ENCODE data around the gene FNIP1.
"Not testable (repeated sequence)": the region's sequence is repeated elsewhere in the genome, so short reads cannot be mapped to it uniquely, and the experiment has no call there.

Gene FNIP1

GRCh38 chr5:131787736-131788135 lies 9.1 kb downstream of the FNIP1 start:
- in situ Hi-C loops (cut with MboI; ENCODE audit: low sequenced_read_pairs) = no loop called here

DNA sequence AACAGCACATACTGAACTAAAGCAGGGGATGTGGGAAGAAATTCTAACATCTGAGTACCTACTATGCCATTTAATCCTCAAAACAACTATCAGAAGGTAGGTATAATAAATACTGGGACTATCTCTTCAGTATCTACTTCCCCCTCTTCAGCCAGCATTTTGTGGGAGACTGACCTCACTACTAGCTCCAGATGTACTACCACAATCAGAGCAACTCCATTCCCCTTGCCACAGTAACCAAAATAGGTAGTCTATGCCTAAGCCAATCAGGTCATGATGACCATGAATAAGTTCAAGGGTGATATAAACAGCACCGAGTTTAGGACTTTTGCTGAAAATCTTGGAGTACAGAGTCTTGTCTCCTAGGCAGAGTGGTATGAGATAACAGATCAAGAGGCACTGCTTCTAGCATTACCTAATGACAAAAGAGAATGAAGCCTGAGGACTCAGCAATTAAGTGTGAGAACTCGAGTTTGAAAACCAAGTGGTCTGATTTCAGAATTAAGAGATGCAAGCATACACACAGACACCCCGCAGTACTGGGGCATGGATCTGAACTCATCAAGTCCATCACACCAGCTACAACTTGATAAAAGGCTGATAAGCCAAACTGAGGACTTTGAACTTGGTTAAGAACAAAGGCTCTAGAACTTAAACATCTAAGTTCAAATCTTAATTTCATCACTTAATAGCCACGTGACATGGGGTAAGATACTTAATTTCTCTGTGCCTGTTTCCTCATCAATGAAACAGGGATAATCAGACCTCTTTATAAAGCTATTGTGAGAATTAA lies 9.7 kb downstream of the FNIP1 start:
- in situ Hi-C loops (cut with MboI; ENCODE audit: low sequenced_read_pairs) = no loop called here

GRCh38 chr5:131786036-131786435 lies 10.8 kb downstream of the FNIP1 start:
- in situ Hi-C loops (cut with MboI; ENCODE audit: low sequenced_read_pairs) = no loop called here

DNA sequence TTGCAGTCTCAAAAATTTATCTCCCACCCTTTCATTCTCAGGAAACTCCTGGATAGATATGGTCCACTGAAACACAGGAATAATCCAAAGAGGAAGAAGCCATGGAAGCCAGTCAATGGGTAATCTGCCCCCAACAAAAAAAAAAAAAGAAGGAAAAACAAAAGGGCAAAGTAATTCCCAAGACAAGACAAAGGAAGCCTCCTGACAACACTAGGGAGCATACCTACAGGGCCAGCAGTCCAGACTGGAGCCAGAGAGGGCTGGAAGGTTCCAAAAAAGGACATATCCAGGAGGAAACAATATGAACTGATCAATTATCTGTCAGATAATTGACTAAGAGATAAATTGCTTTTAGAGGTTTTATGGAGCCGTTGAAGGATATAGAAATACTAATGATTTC lies 12.9 kb downstream of the FNIP1 start:
- in situ Hi-C loops (cut with MboI; ENCODE audit: low sequenced_read_pairs) = no loop called here

DNA sequence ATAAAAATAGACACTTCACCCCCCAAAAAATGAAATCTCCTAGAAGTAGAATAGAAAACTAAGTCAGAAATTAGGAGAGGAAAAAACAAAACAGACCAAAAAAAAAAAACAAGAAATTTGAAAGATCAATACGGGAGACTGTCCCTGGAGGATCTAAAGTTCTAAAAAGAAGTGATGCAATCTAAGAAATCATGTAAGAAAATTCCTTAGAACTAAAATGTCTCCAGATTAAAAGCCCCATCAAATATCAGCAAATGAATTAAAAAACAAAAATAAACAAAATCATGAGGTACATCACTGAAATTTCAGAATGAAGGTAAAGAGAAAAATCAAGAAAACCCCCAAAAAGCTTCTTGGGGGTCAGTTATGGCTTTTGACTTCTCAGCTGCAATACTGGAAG lies 13.5 kb downstream of the FNIP1 start:
- in situ Hi-C loops (cut with MboI; ENCODE audit: low sequenced_read_pairs) = no loop called here

- in situ Hi-C loops (cut with MboI; ENCODE audit: low sequenced_read_pairs) = no loop called here
These were observed 14.1 kb downstream of the FNIP1 start for GRCh38 chr5:131782717-131783116.

DNA sequence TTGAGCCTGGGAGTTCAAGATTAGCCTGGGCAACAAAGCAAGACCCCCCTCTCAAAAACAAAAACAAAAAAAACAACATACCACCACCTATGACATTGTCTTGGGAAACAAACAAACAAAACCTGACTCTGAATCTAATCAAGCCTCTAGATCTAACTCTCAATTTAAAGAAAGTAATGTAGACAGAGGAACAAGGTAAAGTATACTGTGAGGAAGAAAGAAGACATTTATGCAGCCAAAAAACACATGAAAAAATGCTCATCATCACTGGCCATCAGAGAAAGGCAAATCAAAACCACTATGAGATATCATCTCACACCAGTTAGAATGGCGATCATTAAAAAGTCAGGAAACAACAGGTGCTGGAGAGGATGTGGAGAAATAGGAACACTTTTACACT lies 18.7 kb downstream of the FNIP1 start:
- in situ Hi-C loops (cut with MboI; ENCODE audit: low sequenced_read_pairs) = not testable (repeated sequence)

- in situ Hi-C loops (cut with MboI; ENCODE audit: low sequenced_read_pairs) = no loop called here
These were observed 20.4 kb downstream of the FNIP1 start for GRCh38 chr5:131776450-131776849.

GRCh38 chr5:131774652-131775367 lies 22.0 kb downstream of the FNIP1 start:
- in situ Hi-C loops (cut with MboI; ENCODE audit: low sequenced_read_pairs) = no loop called here

- in situ Hi-C loops (cut with MboI; ENCODE audit: low sequenced_read_pairs) = no loop called here
These were observed 23.0 kb downstream of the FNIP1 start for GRCh38 chr5:131773805-131774204.

GRCh38 chr5:131771692-131772091 lies 25.1 kb downstream of the FNIP1 start:
- in situ Hi-C loops (cut with MboI; ENCODE audit: low sequenced_read_pairs) = no loop called here

GRCh38 chr5:131769961-131770360 lies 26.9 kb downstream of the FNIP1 start:
- in situ Hi-C loops (cut with MboI; ENCODE audit: low sequenced_read_pairs) = no loop called here

- in situ Hi-C loops (cut with MboI; ENCODE audit: low sequenced_read_pairs) = no loop called here
These were observed 27.5 kb downstream of the FNIP1 start for GRCh38 chr5:131769336-131769735.

GRCh38 chr5:131767891-131768290 lies 28.9 kb downstream of the FNIP1 start:
- in situ Hi-C loops (cut with MboI; ENCODE audit: low sequenced_read_pairs) = no loop called here

- in situ Hi-C loops (cut with MboI; ENCODE audit: low sequenced_read_pairs) = no loop called here
These were observed 30.1 kb downstream of the FNIP1 start for GRCh38 chr5:131766689-131767088.

GRCh38 chr5:131765261-131765660 lies 31.6 kb downstream of the FNIP1 start:
- in situ Hi-C loops (cut with MboI; ENCODE audit: low sequenced_read_pairs) = no loop called here

- in situ Hi-C loops (cut with MboI; ENCODE audit: low sequenced_read_pairs) = no loop called here
These were observed 32.8 kb downstream of the FNIP1 start for GRCh38 chr5:131763968-131764367.

- in situ Hi-C loops (cut with MboI; ENCODE audit: low sequenced_read_pairs) = no loop called here
These were observed 36.0 kb downstream of the FNIP1 start for GRCh38 chr5:131760793-131761192.

DNA sequence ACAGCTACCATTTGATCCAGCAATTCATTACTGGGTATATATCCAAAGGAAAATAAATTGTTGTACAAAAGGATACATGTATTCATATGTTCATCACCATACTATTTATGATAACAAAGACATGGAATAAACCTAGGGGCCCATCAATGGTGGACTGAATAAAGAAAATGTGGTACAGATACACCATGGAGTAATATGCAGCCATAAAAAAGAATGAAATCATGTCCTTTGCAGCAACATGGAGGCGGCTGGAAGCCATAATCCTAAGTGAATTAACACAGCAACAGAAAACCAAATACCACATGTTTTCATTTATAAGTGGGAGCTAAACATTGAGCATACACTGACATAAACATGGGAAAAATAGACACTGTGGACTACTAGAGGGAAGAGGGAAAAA lies 37.1 kb downstream of the FNIP1 start:
- in situ Hi-C loops (cut with MboI; ENCODE audit: low sequenced_read_pairs) = no loop called here

GRCh38 chr5:131758520-131758900 lies 38.3 kb downstream of the FNIP1 start:
- in situ Hi-C loops (cut with MboI; ENCODE audit: low sequenced_read_pairs) = no loop called here

GRCh38 chr5:131757830-131758519 lies 38.8 kb downstream of the FNIP1 start:
- in situ Hi-C loops (cut with MboI; ENCODE audit: low sequenced_read_pairs) = no loop called here

- in situ Hi-C loops (cut with MboI; ENCODE audit: low sequenced_read_pairs) = no loop called here
These were observed 39.9 kb downstream of the FNIP1 start for GRCh38 chr5:131756942-131757341.

All from hTERT RPE-1 (cell line).